Measurements from ENCODE around the gene NEUROG1.
A peak's percentile ranks its signal among the peaks of the same experiment; 100 is the strongest.
"Not testable (repeated sequence)": the region's sequence is repeated elsewhere in the genome, so short reads cannot be mapped to it uniquely, and the experiment has no call there.

NEUROG1 gene

GRCh38 chr5:135534609-135535419 lies 950 bp downstream of the NEUROG1 start:
- no peak for DNase-seq

GRCh38 chr5:135533794-135534193 lies 2.0 kb downstream of the NEUROG1 start:
- DNase-seq, result no peak

- peak; percentile 48 for DNase-seq
These were observed 2.4 kb downstream of the NEUROG1 start for GRCh38 chr5:135533334-135533733.

- not testable (repeated sequence) for DNase-seq
These were observed 6.2 kb downstream of the NEUROG1 start for GRCh38 chr5:135529576-135529975.

- no peak for DNase-seq
These were observed 8.8 kb downstream of the NEUROG1 start for GRCh38 chr5:135526924-135527323.

- DNase-seq, result no peak
These were observed 13.8 kb downstream of the NEUROG1 start for GRCh38 chr5:135521964-135522363.

GRCh38 chr5:135517631-135518030 lies 18.1 kb downstream of the NEUROG1 start:
- no peak for DNase-seq

GRCh38 chr5:135514116-135514515 lies 21.6 kb downstream of the NEUROG1 start:
- DNase-seq, result no peak

- DNase-seq, result peak; percentile 91
These were observed 23.8 kb downstream of the NEUROG1 start for GRCh38 chr5:135511761-135512575.

GRCh38 chr5:135509995-135510394 lies 25.8 kb downstream of the NEUROG1 start:
- DNase-seq, result no peak

- peak; percentile 78 for DNase-seq
These were observed 27.2 kb downstream of the NEUROG1 start for GRCh38 chr5:135508496-135509005.

- peak; percentile 43 for DNase-seq
These were observed 29.8 kb downstream of the NEUROG1 start for GRCh38 chr5:135505973-135506372.

GRCh38 chr5:135504376-135504775 lies 31.4 kb downstream of the NEUROG1 start:
- no peak for DNase-seq

GRCh38 chr5:135503871-135504270 lies 31.9 kb downstream of the NEUROG1 start:
- DNase-seq, result peak; percentile 68

- DNase-seq, result peak; percentile 69
These were observed 32.8 kb downstream of the NEUROG1 start for GRCh38 chr5:135502836-135503520.

GRCh38 chr5:135501965-135502364 lies 33.8 kb downstream of the NEUROG1 start:
- peak; percentile 94 for DNase-seq

GRCh38 chr5:135498637-135498995 lies 37.1 kb downstream of the NEUROG1 start:
- peak; percentile 78 for DNase-seq

GRCh38 chr5:135497971-135498636 lies 37.7 kb downstream of the NEUROG1 start:
- peak; percentile 92 for DNase-seq

- not testable (repeated sequence) for DNase-seq
These were observed 40.2 kb downstream of the NEUROG1 start for GRCh38 chr5:135495531-135495930.

GRCh38 chr5:135494196-135494595 lies 41.6 kb downstream of the NEUROG1 start:
- DNase-seq, result no peak

GRCh38 chr5:135493406-135494180 lies 42.2 kb downstream of the NEUROG1 start:
- DNase-seq, result no peak

- DNase-seq, result peak; percentile 74
These were observed 43.5 kb downstream of the NEUROG1 start for GRCh38 chr5:135492319-135492626.

All from NCI-H69 (cell line).